ENCODE data around the gene HAUS8.

HAUS8 gene

GRCh38 chr19:17078920-17079709 is 3.9 kb upstream of the HAUS8 start:
- H3K27ac ChIP-seq = no peak overlapping the region
- TF ChIP-seq CTCF (IDR thresholded peaks at IDR 0.05) (no peak), ZFX (IDR thresholded peaks at IDR 0.05; ENCODE audit: borderline replicate concordance) (no peak)

GRCh38 chr19:17078036-17078919 is 3.0 kb upstream of the HAUS8 start:
- no peak overlapping the region for H3K27ac ChIP-seq
- no peak for TF ChIP-seq ZFX (IDR thresholded peaks at IDR 0.05; ENCODE audit: borderline replicate concordance)
- TF ChIP-seq CTCF (IDR thresholded peaks at IDR 0.05) = no peak

- H3K27ac ChIP-seq = no peak overlapping the region
- TF ChIP-seq ZFX (IDR thresholded peaks at IDR 0.05; ENCODE audit: borderline replicate concordance) (no peak), CTCF (IDR thresholded peaks at IDR 0.05) (no peak)
Measured at GRCh38 chr19:17077447-17078028, 2.3 kb upstream of the HAUS8 start.

GRCh38 chr19:17076543-17076991 is 1.3 kb upstream of the HAUS8 start:
- H3K27ac ChIP-seq = no peak overlapping the region
- TF ChIP-seq CTCF (IDR thresholded peaks at IDR 0.05) (no peak), ZFX (IDR thresholded peaks at IDR 0.05; ENCODE audit: borderline replicate concordance) (no peak)

- no peak for TF ChIP-seq CTCF (IDR thresholded peaks at IDR 0.05)
- no peak for TF ChIP-seq ZFX (IDR thresholded peaks at IDR 0.05; ENCODE audit: borderline replicate concordance)
- H3K27ac ChIP-seq = peak overlapping the region; percentile 77; the same call in 1 of the 2 replicates
Measured at GRCh38 chr19:17075864-17076542, 751 bp upstream of the HAUS8 start.

- H3K27ac ChIP-seq = peak overlapping the region; percentile 77
- TF ChIP-seq CTCF (IDR thresholded peaks at IDR 0.05) = no peak
- no peak for TF ChIP-seq ZFX (IDR thresholded peaks at IDR 0.05; ENCODE audit: borderline replicate concordance)
Measured at GRCh38 chr19:17074634-17075034, 618 bp downstream of the HAUS8 start.

Data from 22Rv1 (cell line).